NCI-H2196 treated with DMSO at 0.1 percent for 48 hours (cell line): ENCODE measurements around the gene FGF1.

Source experiments
- DNase-seq: peaks from one replicate; lab custom pipeline; 2025; ENCODE audit not compliant: unreplicated experiment; lab: John Stamatoyannopoulos, UW

Gene FGF1

GRCh38 chr5:142544946-142545649, 140.8 kb downstream of the FGF1 start:
- no peak for DNase-seq

GRCh38 chr5:142544071-142544753, 141.7 kb downstream of the FGF1 start:
- no peak for DNase-seq

GRCh38 chr5:142542906-142543305, 143.0 kb downstream of the FGF1 start:
- no peak for DNase-seq
